HEK293 (cell line): ENCODE data around the gene MCU.
A peak's percentile ranks its signal among the peaks of the same experiment; 100 is the strongest.

ENCODE experiments used
- CTCF ChIA-PET: fragments of 350-600 bp; formaldehyde crosslinking; extraction: SDS; loops from one replicate; lab custom pipeline; 2021; ENCODE audit warnings: antibody characterized with exemption; lab: Yijun Ruan, JAX
- POLR2A ChIA-PET: fragments of 300-600 bp; formaldehyde crosslinking; extraction: SDS; loops from one replicate; lab custom pipeline; 2020; ENCODE audit warnings: antibody characterized with exemption, inconsistent platforms; lab: Yijun Ruan, JAX
- H3K27ac ChIP-seq: fragments of 200-500 bp; sonication (Bioruptor generic); 2 replicates; pipeline ENCODE4 v1.5.1; 2014; ENCODE audit warnings: low read depth, low read length, control low read depth, inconsistent platforms; ENCODE audit errors: extremely low read depth
- H3K36me3 ChIP-seq, 2 experiments: fragments of 200-500 bp in 1 of 2; sonication (Bioruptor generic) in 1 of 2; 1 replicate in 1 of 2; 2 replicates in 1 of 2; pipeline ENCODE4 v1.5.1; 2014 to 2017; ENCODE audit warnings: inconsistent platforms in 2 of 2, low read length in 2 of 2; ENCODE audit not compliant: control insufficient read depth in 2 of 2, insufficient read depth in 1 of 2
- H3K4me1 ChIP-seq: fragments of 200-500 bp; sonication (Bioruptor generic); 2 replicates; pipeline ENCODE4 v1.5.1; 2014; ENCODE audit warnings: mild to moderate bottlenecking, low read length, inconsistent platforms; ENCODE audit not compliant: control insufficient read depth, insufficient read depth
- H3K4me3 ChIP-seq: 2 replicates; pipeline ENCODE4 v1.5.1; 2011; ENCODE audit warnings: low read depth, mild to moderate bottlenecking, control low read depth, low read length, moderate library complexity
- H3K9me3 ChIP-seq: fragments of 200-500 bp; sonication (Bioruptor generic); 2 replicates; pipeline ENCODE4 v1.5.1; 2014; ENCODE audit warnings: low read depth, low read length, inconsistent platforms; ENCODE audit not compliant: control insufficient read depth, insufficient read depth
- ATF2 ChIP-seq: fragments of 450-650 bp; formaldehyde crosslinking; IDR thresholded peaks from 2 replicates; pipeline ENCODE4 v1.5.1; 2016; ENCODE audit warnings: missing biosample characterization, missing genetic modification characterization, low read depth
- HOXA7 ChIP-seq: sonication (generic); formaldehyde crosslinking; IDR thresholded peaks from 2 replicates; pipeline ENCODE4 v1.8.1; 2022; ENCODE audit warnings: missing genetic modification reagents, borderline replicate concordance
- IKZF3 ChIP-seq: fragments of 450-650 bp; IDR thresholded peaks from 2 replicates; pipeline ENCODE4 v1.5.0; 2018; ENCODE audit warnings: missing biosample characterization, mild to moderate bottlenecking, missing genetic modification characterization, moderate library complexity
- KLF8 ChIP-seq: fragments of 450-650 bp; formaldehyde crosslinking; IDR thresholded peaks from 2 replicates; pipeline ENCODE4 v1.5.1; 2016; ENCODE audit warnings: missing biosample characterization, missing genetic modification characterization
- MEIS1 ChIP-seq: sonication (generic); formaldehyde crosslinking; IDR thresholded peaks from 2 replicates; pipeline ENCODE4 v1.8.1; 2022; ENCODE audit warnings: missing genetic modification reagents, mild to moderate bottlenecking, borderline replicate concordance
- SCRT1 ChIP-seq: fragments of 450-650 bp; formaldehyde crosslinking; IDR thresholded peaks from 2 replicates; pipeline ENCODE4 v1.5.1; 2016; ENCODE audit warnings: missing biosample characterization, missing genetic modification characterization, borderline replicate concordance
- YY2 ChIP-seq: fragments of 450-650 bp; formaldehyde crosslinking; IDR thresholded peaks from 2 replicates; pipeline ENCODE4 v1.5.1; 2016; ENCODE audit warnings: missing biosample characterization, missing genetic modification characterization
- ZNF114 ChIP-seq: fragments of 450-650 bp; formaldehyde crosslinking; IDR thresholded peaks from 2 replicates; pipeline ENCODE4 v1.5.0; 2017; ENCODE audit warnings: missing biosample characterization, missing genetic modification characterization
- ZNF155 ChIP-seq: fragments of 450-650 bp; formaldehyde crosslinking; IDR thresholded peaks from 2 replicates; pipeline ENCODE4 v1.5.1; 2016; ENCODE audit warnings: missing biosample characterization, missing genetic modification characterization
- ZNF174 ChIP-seq: fragments of 450-650 bp; formaldehyde crosslinking; IDR thresholded peaks from 2 replicates; pipeline ENCODE4 v1.5.0; 2017; ENCODE audit warnings: missing biosample characterization, mild to moderate bottlenecking, missing genetic modification characterization
- ZNF214 ChIP-seq: fragments of 450-650 bp; formaldehyde crosslinking; IDR thresholded peaks from 2 replicates; pipeline ENCODE4 v1.5.1; 2017; ENCODE audit warnings: missing biosample characterization, mild to moderate bottlenecking, missing genetic modification characterization, borderline replicate concordance
- ZNF248 ChIP-seq: fragments of 450-650 bp; formaldehyde crosslinking; IDR thresholded peaks from 2 replicates; pipeline ENCODE4 v1.5.1; 2017; ENCODE audit warnings: missing biosample characterization, missing genetic modification characterization
- ZNF280C ChIP-seq: fragments of 450-650 bp; formaldehyde crosslinking; IDR thresholded peaks from 2 replicates; pipeline ENCODE4 v1.5.1; 2016; ENCODE audit warnings: missing biosample characterization, missing genetic modification characterization
- ZNF311 ChIP-seq: fragments of 450-650 bp; formaldehyde crosslinking; IDR thresholded peaks from 2 replicates; pipeline ENCODE4 v1.5.1; 2017; ENCODE audit warnings: missing biosample characterization, missing genetic modification characterization, borderline replicate concordance
- ZNF354C ChIP-seq: fragments of 450-650 bp; formaldehyde crosslinking; IDR thresholded peaks from 2 replicates; pipeline ENCODE4 v1.5.1; 2016; ENCODE audit warnings: missing biosample characterization, missing genetic modification characterization, low read depth, borderline replicate concordance
- ZNF473 ChIP-seq: fragments of 450-650 bp; formaldehyde crosslinking; IDR thresholded peaks from 2 replicates; pipeline ENCODE4 v1.5.1; 2017; ENCODE audit warnings: missing biosample characterization, missing genetic modification characterization
- ZNF529 ChIP-seq: fragments of 450-650 bp; formaldehyde crosslinking; IDR thresholded peaks from 2 replicates; pipeline ENCODE4 v1.5.1; 2017; ENCODE audit warnings: missing genetic modification characterization, missing biosample characterization; ENCODE audit not compliant: insufficient replicate concordance
- ZNF549 ChIP-seq: fragments of 450-650 bp; IDR thresholded peaks from 2 replicates; pipeline ENCODE4 v1.5.1; 2018; ENCODE audit warnings: missing biosample characterization, missing genetic modification characterization, mild to moderate bottlenecking, inconsistent platforms, moderate library complexity
- ZNF558 ChIP-seq: fragments of 450-650 bp; formaldehyde crosslinking; IDR thresholded peaks from 2 replicates; pipeline ENCODE4 v1.5.1; 2016; ENCODE audit warnings: missing biosample characterization, missing genetic modification characterization
- ZNF600 ChIP-seq: fragments of 450-650 bp; formaldehyde crosslinking; IDR thresholded peaks from 2 replicates; pipeline ENCODE4 v1.5.1; 2016; ENCODE audit warnings: missing biosample characterization, missing genetic modification characterization
- ZNF626 ChIP-seq: fragments of 450-650 bp; sonication (Bioruptor Pico); formaldehyde crosslinking; IDR thresholded peaks from 2 replicates; pipeline ENCODE4 v1.5.1; 2018; ENCODE audit warnings: missing biosample characterization, missing genetic modification characterization, inconsistent platforms
- ZNF707 ChIP-seq: fragments of 450-650 bp; formaldehyde crosslinking; IDR thresholded peaks from 2 replicates; pipeline ENCODE4 v1.5.1; 2016; ENCODE audit warnings: missing biosample characterization, missing genetic modification characterization
- TF ChIP-seq, protein P1 (sequence below): fragments of 450-650 bp; formaldehyde crosslinking; IDR thresholded peaks from 2 replicates; pipeline ENCODE4 v1.5.0; 2017; ENCODE audit warnings: missing biosample characterization, missing genetic modification characterization, borderline replicate concordance
- TF ChIP-seq, protein P2 (sequence below): fragments of 450-650 bp; IDR thresholded peaks from 2 replicates; pipeline ENCODE4 v1.5.1; 2018; ENCODE audit warnings: missing biosample characterization, missing genetic modification characterization
- TF ChIP-seq, protein P3 (sequence below): fragments of 450-650 bp; formaldehyde crosslinking; IDR thresholded peaks from 2 replicates; pipeline ENCODE4 v1.5.1; 2016; ENCODE audit warnings: missing biosample characterization, missing genetic modification characterization

MCU gene

GRCh38 chr10:72792288-72792687, 100.3 kb downstream of the MCU start:
- H3K4me3 ChIP-seq: no peak overlapping the region
- ChIA-PET CTCF (no interaction called here), POLR2A (no interaction called here)
- H3K27ac ChIP-seq: no peak overlapping the region
- no peaks in the 10 kb centered on the region for H3K9me3 ChIP-seq
- TF ChIP-seq SCRT1 (tag by site-specific recombination): no peak
- TF ChIP-seq KLF8 (tag by site-specific recombination): no peak
- no peak for TF ChIP-seq ZNF473 (tag by site-specific recombination)
- TF ChIP-seq ATF2 (tag by site-specific recombination): no peak
- TF ChIP-seq ZNF354C (tag by site-specific recombination): no peak
- TF ChIP-seq IKZF3 (tag by site-specific recombination): peak; percentile 11; the same call in 1 of the 2 replicates
- TF ChIP-seq YY2: no peak
- H3K4me1 ChIP-seq: peaks cover 3% of the 10 kb centered on the region; the same call in 1 of the 2 replicates
- no peaks in the 10 kb centered on the region for H3K36me3 ChIP-seq

DNA sequence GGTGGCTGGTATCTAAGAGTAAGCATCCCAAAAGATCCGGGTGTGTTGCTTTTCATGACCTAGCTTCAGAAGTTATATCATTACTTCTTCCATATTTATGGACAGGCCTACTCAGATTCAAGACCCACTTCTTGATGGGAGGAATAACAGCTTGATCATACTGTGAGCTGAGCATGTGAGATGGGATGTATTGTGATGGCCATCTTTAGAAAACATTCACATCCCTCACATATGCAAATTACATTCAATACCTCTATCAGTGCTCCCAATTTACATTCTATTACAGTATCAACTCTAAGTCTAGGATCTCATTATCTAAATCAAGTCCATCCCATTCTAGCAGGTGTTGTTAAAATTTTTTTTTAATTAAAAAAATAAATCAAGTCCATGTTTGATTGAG, 101.8 kb downstream of the MCU start:
- ChIA-PET CTCF (no interaction called here), POLR2A (no interaction called here)
- H3K4me3 ChIP-seq: no peak overlapping the region
- H3K9me3 ChIP-seq: no peaks in the 10 kb centered on the region
- H3K36me3 ChIP-seq: no peaks in the 10 kb centered on the region
- H3K4me1 ChIP-seq: peaks cover 3% of the 10 kb centered on the region; the same call in 1 of the 2 replicates
- H3K27ac ChIP-seq: no peak overlapping the region
- TF ChIP-seq ZNF707 (tag by site-specific recombination) (no peak), ZNF114 (tag by site-specific recombination) (no peak), ZNF174 (no peak), ZNF549 (tag by site-specific recombination) (no peak), ZNF626 (no peak), ZNF558 (tag by site-specific recombination) (no peak), ZNF280C (tag by site-specific recombination) (no peak), ZNF214 (tag by site-specific recombination) (no peak), ZNF600 (no peak), HOXA7 (CRISPR knock-in tag) (no peak), ZNF155 (tag by site-specific recombination) (no peak), ZNF248 (no peak), ZNF311 (tag by site-specific recombination) (no peak), MEIS1 (CRISPR knock-in tag) (no peak), ZNF529 (tag by site-specific recombination) (no peak)
- TF ChIP-seq, protein P1, sequence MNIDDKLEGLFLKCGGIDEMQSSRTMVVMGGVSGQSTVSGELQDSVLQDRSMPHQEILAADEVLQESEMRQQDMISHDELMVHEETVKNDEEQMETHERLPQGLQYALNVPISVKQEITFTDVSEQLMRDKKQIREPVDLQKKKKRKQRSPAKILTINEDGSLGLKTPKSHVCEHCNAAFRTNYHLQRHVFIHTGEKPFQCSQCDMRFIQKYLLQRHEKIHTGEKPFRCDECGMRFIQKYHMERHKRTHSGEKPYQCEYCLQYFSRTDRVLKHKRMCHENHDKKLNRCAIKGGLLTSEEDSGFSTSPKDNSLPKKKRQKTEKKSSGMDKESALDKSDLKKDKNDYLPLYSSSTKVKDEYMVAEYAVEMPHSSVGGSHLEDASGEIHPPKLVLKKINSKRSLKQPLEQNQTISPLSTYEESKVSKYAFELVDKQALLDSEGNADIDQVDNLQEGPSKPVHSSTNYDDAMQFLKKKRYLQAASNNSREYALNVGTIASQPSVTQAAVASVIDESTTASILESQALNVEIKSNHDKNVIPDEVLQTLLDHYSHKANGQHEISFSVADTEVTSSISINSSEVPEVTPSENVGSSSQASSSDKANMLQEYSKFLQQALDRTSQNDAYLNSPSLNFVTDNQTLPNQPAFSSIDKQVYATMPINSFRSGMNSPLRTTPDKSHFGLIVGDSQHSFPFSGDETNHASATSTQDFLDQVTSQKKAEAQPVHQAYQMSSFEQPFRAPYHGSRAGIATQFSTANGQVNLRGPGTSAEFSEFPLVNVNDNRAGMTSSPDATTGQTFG: no peak
- TF ChIP-seq, protein P2, sequence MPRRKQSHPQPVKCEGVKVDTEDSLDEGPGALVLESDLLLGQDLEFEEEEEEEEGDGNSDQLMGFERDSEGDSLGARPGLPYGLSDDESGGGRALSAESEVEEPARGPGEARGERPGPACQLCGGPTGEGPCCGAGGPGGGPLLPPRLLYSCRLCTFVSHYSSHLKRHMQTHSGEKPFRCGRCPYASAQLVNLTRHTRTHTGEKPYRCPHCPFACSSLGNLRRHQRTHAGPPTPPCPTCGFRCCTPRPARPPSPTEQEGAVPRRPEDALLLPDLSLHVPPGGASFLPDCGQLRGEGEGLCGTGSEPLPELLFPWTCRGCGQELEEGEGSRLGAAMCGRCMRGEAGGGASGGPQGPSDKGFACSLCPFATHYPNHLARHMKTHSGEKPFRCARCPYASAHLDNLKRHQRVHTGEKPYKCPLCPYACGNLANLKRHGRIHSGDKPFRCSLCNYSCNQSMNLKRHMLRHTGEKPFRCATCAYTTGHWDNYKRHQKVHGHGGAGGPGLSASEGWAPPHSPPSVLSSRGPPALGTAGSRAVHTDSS (tag by site-specific recombination): no peak
- TF ChIP-seq, protein P3, sequence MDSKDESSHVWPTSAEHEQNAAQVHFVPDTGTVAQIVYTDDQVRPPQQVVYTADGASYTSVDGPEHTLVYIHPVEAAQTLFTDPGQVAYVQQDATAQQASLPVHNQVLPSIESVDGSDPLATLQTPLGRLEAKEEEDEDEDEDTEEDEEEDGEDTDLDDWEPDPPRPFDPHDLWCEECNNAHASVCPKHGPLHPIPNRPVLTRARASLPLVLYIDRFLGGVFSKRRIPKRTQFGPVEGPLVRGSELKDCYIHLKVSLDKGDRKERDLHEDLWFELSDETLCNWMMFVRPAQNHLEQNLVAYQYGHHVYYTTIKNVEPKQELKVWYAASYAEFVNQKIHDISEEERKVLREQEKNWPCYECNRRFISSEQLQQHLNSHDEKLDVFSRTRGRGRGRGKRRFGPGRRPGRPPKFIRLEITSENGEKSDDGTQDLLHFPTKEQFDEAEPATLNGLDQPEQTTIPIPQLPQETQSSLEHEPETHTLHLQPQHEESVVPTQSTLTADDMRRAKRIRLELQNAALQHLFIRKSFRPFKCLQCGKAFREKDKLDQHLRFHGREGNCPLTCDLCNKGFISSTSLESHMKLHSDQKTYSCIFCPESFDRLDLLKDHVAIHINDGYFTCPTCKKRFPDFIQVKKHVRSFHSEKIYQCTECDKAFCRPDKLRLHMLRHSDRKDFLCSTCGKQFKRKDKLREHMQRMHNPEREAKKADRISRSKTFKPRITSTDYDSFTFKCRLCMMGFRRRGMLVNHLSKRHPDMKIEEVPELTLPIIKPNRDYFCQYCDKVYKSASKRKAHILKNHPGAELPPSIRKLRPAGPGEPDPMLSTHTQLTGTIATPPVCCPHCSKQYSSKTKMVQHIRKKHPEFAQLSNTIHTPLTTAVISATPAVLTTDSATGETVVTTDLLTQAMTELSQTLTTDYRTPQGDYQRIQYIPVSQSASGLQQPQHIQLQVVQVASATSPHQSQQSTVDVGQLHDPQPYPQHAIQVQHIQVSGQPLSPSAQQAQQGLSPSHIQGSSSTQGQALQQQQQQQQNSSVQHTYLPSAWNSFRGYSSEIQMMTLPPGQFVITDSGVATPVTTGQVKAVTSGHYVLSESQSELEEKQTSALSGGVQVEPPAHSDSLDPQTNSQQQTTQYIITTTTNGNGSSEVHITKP: no peak
